Measurements from ENCODE around the gene CUL7. TPM values are rescaled to one million over a fixed set of nuclear protein-coding genes. Genes with fewer than 3 reads are reported as not detected.

CUL7 gene
- total RNA-seq, 1 experiment from 2014 or later: 20.8 TPM

DNA sequence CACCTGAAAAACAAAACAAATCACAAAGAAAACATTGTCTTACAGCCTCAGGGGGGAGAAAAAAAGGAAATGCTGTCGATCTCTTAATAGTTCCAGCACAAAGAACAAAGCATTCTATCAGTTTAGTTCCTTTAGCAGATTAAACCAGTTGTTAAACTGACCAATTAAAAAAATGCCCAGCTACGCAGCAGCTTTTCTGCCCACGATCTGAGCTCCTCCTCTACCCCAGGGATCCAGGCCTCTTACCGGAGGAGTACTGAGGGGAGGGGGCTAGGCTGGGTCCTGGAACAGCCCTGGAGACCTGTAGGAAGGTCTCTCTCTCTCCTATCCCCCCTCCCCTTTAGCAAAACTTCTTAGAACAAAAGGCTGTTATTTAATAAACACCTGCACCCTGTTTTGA is 35.8 kb upstream of the CUL7 start:
- POLR2A ChIA-PET: interaction anchor here (0.9 to 1.1 kb wide), 2 partner anchors 12 to 13 kb away, joined by 3 to 4 read pairs; no protein-coding TSS in a partner anchor
- Mint-ChIP-seq H3K4me3 (peak overlapping the region; percentile 63), H3K27me3 (ENCODE audit: low read depth) (no peaks in the 10 kb centered on the region), H3K27ac (peak overlapping the region; percentile 99), H3K36me3 (no peaks in the 10 kb centered on the region), H3K4me1 (peaks cover 79% of the 10 kb centered on the region), H3K9me3 (no peaks in the 10 kb centered on the region)
- TF ChIP-seq, protein P1, sequence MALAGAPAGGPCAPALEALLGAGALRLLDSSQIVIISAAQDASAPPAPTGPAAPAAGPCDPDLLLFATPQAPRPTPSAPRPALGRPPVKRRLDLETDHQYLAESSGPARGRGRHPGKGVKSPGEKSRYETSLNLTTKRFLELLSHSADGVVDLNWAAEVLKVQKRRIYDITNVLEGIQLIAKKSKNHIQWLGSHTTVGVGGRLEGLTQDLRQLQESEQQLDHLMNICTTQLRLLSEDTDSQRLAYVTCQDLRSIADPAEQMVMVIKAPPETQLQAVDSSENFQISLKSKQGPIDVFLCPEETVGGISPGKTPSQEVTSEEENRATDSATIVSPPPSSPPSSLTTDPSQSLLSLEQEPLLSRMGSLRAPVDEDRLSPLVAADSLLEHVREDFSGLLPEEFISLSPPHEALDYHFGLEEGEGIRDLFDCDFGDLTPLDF (CRISPR knock-in tag; IDR thresholded peaks at IDR 0.05): no peak
- TF ChIP-seq JAZF1 (CRISPR knock-in tag; IDR thresholded peaks at IDR 0.05) (no peak), JUN (CRISPR knock-in tag; IDR thresholded peaks at IDR 0.05) (no peak), HMGA2 (CRISPR knock-in tag; IDR thresholded peaks at IDR 0.05) (no peak), ZNF121 (CRISPR knock-in tag; IDR thresholded peaks at IDR 0.05) (no peak)
- TF ChIP-seq, protein P2, sequence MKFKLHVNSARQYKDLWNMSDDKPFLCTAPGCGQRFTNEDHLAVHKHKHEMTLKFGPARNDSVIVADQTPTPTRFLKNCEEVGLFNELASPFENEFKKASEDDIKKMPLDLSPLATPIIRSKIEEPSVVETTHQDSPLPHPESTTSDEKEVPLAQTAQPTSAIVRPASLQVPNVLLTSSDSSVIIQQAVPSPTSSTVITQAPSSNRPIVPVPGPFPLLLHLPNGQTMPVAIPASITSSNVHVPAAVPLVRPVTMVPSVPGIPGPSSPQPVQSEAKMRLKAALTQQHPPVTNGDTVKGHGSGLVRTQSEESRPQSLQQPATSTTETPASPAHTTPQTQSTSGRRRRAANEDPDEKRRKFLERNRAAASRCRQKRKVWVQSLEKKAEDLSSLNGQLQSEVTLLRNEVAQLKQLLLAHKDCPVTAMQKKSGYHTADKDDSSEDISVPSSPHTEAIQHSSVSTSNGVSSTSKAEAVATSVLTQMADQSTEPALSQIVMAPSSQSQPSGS (CRISPR knock-in tag; IDR thresholded peaks at IDR 0.05; ENCODE audit: borderline replicate concordance, low read depth): no peak
- TF ChIP-seq, protein P3, sequence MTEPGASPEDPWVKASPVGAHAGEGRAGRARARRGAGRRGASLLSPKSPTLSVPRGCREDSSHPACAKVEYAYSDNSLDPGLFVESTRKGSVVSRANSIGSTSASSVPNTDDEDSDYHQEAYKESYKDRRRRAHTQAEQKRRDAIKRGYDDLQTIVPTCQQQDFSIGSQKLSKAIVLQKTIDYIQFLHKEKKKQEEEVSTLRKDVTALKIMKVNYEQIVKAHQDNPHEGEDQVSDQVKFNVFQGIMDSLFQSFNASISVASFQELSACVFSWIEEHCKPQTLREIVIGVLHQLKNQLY (CRISPR knock-in tag; IDR thresholded peaks at IDR 0.05): no peak
- TF ChIP-seq, protein P4, sequence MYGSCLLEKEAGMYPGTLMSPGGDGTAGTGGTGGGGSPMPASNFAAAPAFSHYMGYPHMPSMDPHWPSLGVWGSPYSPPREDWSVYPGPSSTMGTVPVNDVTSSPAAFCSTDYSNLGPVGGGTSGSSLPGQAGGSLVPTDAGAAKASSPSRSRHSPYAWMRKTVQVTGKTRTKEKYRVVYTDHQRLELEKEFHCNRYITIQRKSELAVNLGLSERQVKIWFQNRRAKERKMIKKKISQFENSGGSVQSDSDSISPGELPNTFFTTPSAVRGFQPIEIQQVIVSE (CRISPR knock-in tag; IDR thresholded peaks at IDR 0.05; ENCODE audit: borderline replicate concordance): no peak
- TF ChIP-seq, protein P5, sequence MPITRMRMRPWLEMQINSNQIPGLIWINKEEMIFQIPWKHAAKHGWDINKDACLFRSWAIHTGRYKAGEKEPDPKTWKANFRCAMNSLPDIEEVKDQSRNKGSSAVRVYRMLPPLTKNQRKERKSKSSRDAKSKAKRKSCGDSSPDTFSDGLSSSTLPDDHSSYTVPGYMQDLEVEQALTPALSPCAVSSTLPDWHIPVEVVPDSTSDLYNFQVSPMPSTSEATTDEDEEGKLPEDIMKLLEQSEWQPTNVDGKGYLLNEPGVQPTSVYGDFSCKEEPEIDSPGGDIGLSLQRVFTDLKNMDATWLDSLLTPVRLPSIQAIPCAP (CRISPR knock-in tag; IDR thresholded peaks at IDR 0.05): no peak
- TF ChIP-seq, protein P6, sequence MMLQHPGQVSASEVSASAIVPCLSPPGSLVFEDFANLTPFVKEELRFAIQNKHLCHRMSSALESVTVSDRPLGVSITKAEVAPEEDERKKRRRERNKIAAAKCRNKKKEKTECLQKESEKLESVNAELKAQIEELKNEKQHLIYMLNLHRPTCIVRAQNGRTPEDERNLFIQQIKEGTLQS (CRISPR knock-in tag; conservative IDR thresholded peaks at IDR 0.05): no peak
- TF ChIP-seq, protein P7, sequence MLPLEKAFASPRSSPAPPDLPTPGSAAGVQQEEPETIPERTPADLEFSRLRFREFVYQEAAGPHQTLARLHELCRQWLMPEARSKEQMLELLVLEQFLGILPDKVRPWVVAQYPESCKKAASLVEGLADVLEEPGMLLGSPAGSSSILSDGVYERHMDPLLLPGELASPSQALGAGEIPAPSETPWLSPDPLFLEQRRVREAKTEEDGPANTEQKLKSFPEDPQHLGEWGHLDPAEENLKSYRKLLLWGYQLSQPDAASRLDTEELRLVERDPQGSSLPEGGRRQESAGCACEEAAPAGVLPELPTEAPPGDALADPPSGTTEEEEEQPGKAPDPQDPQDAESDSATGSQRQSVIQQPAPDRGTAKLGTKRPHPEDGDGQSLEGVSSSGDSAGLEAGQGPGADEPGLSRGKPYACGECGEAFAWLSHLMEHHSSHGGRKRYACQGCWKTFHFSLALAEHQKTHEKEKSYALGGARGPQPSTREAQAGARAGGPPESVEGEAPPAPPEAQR (CRISPR knock-in tag; IDR thresholded peaks at IDR 0.05): no peak
- TF ChIP-seq, protein P8, sequence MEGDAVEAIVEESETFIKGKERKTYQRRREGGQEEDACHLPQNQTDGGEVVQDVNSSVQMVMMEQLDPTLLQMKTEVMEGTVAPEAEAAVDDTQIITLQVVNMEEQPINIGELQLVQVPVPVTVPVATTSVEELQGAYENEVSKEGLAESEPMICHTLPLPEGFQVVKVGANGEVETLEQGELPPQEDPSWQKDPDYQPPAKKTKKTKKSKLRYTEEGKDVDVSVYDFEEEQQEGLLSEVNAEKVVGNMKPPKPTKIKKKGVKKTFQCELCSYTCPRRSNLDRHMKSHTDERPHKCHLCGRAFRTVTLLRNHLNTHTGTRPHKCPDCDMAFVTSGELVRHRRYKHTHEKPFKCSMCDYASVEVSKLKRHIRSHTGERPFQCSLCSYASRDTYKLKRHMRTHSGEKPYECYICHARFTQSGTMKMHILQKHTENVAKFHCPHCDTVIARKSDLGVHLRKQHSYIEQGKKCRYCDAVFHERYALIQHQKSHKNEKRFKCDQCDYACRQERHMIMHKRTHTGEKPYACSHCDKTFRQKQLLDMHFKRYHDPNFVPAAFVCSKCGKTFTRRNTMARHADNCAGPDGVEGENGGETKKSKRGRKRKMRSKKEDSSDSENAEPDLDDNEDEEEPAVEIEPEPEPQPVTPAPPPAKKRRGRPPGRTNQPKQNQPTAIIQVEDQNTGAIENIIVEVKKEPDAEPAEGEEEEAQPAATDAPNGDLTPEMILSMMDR (IDR thresholded peaks at IDR 0.05): no peak
- TF ChIP-seq, protein P9, sequence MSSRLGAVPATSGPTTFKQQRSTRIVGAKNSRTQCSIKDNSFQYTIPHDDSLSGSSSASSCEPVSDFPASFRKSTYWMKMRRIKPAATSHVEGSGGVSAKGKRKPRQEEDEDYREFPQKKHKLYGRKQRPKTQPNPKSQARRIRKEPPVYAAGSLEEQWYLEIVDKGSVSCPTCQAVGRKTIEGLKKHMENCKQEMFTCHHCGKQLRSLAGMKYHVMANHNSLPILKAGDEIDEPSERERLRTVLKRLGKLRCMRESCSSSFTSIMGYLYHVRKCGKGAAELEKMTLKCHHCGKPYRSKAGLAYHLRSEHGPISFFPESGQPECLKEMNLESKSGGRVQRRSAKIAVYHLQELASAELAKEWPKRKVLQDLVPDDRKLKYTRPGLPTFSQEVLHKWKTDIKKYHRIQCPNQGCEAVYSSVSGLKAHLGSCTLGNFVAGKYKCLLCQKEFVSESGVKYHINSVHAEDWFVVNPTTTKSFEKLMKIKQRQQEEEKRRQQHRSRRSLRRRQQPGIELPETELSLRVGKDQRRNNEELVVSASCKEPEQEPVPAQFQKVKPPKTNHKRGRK (CRISPR knock-in tag; IDR thresholded peaks at IDR 0.05; ENCODE audit: borderline replicate concordance): no peak
- ATAC-seq (peak; percentile 52), DNase-seq (ENCODE audit: low spot score) (no peak)
- CTCF ChIA-PET: interaction anchor here (1.0 to 2.9 kb wide), 4 partner anchors 13 to 54 kb away, joined by 3 to 12 read pairs (median 4); partner anchors contain the start of gene PTK7

DNA sequence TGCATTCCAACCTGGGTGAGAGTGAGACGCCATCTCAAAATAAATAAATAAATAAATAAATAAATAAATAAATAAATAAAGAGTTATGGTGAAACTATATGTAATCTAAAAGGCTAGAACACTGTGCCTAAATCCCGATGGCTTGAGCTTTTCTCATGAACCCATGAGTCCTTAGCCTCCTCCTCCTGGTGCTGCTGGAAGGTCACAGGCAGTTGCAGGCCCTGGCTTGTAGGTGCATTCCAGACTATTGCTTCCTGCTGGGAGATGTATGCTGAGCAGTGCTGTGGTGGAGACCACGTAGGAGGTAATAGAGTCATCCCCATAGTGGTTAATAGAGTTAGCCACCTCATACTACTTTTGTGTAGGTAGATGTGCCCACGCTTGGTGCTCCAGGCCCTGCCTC is 35.0 kb upstream of the CUL7 start:
- peak overlapping the region; percentile 63 for H3K4me3 Mint-ChIP-seq
- no peak for DNase-seq (ENCODE audit: low spot score)
- TF ChIP-seq, protein P10, sequence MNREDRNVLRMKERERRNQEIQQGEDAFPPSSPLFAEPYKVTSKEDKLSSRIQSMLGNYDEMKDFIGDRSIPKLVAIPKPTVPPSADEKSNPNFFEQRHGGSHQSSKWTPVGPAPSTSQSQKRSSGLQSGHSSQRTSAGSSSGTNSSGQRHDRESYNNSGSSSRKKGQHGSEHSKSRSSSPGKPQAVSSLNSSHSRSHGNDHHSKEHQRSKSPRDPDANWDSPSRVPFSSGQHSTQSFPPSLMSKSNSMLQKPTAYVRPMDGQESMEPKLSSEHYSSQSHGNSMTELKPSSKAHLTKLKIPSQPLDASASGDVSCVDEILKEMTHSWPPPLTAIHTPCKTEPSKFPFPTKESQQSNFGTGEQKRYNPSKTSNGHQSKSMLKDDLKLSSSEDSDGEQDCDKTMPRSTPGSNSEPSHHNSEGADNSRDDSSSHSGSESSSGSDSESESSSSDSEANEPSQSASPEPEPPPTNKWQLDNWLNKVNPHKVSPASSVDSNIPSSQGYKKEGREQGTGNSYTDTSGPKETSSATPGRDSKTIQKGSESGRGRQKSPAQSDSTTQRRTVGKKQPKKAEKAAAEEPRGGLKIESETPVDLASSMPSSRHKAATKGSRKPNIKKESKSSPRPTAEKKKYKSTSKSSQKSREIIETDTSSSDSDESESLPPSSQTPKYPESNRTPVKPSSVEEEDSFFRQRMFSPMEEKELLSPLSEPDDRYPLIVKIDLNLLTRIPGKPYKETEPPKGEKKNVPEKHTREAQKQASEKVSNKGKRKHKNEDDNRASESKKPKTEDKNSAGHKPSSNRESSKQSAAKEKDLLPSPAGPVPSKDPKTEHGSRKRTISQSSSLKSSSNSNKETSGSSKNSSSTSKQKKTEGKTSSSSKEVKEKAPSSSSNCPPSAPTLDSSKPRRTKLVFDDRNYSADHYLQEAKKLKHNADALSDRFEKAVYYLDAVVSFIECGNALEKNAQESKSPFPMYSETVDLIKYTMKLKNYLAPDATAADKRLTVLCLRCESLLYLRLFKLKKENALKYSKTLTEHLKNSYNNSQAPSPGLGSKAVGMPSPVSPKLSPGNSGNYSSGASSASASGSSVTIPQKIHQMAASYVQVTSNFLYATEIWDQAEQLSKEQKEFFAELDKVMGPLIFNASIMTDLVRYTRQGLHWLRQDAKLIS (CRISPR knock-in tag; IDR thresholded peaks at IDR 0.05; ENCODE audit: borderline replicate concordance): no peak
- TF ChIP-seq NFATC4 (CRISPR knock-in tag; IDR thresholded peaks at IDR 0.05): no peak
- TF ChIP-seq, protein P11, sequence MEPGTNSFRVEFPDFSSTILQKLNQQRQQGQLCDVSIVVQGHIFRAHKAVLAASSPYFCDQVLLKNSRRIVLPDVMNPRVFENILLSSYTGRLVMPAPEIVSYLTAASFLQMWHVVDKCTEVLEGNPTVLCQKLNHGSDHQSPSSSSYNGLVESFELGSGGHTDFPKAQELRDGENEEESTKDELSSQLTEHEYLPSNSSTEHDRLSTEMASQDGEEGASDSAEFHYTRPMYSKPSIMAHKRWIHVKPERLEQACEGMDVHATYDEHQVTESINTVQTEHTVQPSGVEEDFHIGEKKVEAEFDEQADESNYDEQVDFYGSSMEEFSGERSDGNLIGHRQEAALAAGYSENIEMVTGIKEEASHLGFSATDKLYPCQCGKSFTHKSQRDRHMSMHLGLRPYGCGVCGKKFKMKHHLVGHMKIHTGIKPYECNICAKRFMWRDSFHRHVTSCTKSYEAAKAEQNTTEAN (CRISPR knock-in tag; IDR thresholded peaks at IDR 0.05): no peak
- TF ChIP-seq, protein P12, sequence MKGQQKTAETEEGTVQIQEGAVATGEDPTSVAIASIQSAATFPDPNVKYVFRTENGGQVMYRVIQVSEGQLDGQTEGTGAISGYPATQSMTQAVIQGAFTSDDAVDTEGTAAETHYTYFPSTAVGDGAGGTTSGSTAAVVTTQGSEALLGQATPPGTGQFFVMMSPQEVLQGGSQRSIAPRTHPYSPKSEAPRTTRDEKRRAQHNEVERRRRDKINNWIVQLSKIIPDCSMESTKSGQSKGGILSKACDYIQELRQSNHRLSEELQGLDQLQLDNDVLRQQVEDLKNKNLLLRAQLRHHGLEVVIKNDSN (CRISPR knock-in tag; IDR thresholded peaks at IDR 0.05): no peak

More for the DNA sequence above, 35.0 kb upstream of the CUL7 start:
- POLR2A ChIA-PET: interaction anchor here (0.5 to 0.9 kb wide), 2 partner anchors 12 kb away, joined by 3 to 4 read pairs; no protein-coding TSS in a partner anchor
- Mint-ChIP-seq H3K4me1 (peaks cover 76% of the 10 kb centered on the region), H3K9me3 (no peaks in the 10 kb centered on the region), H3K27ac (peak overlapping the region; percentile 99), H3K27me3 (ENCODE audit: low read depth) (no peaks in the 10 kb centered on the region), H3K36me3 (no peaks in the 10 kb centered on the region)
- CTCF ChIA-PET: interaction anchor here (0.8 to 2.9 kb wide), 4 partner anchors 11 to 55 kb away, joined by 3 to 12 read pairs (median 4); partner anchors contain the start of gene PTK7
- ATAC-seq: peak; percentile 7; the same call in 1 of the 2 replicates
